ENCODE measurements around the gene RANBP6.

GRCh38 chr9:6000955-6001354, 14.5 kb downstream of the RANBP6 start:
- TF ChIP-seq CTCF (IDR thresholded peaks at IDR 0.05) (no peak), POLR2A (IDR thresholded peaks at IDR 0.05) (no peak)
